ENCODE results near the gene TP53INP2. TPM values are rescaled to one million over a fixed set of nuclear protein-coding genes. Genes with fewer than 3 reads are reported as not detected.
A peak's percentile ranks its signal among the peaks of the same experiment; 100 is the strongest.

The TP53INP2 gene
- total RNA-seq, 6 donors from 2014 or later = 11.2 to 26.1 (median 16.5) TPM

GRCh38 chr20:34705397-34706301 is 1.5 kb downstream of the TP53INP2 start:
- ATAC-seq (ENCODE audit: low FRiP score in 2 of 2) (peak in 1 of 2 donors; percentile 24), DNase-seq (peak in 1 of 2 donors; percentile 61)
- peaks cover 27 to 42% (median 40%) of the 10 kb centered on the region in 4 donors for H3K4me1 ChIP-seq

GRCh38 chr20:34706302-34706875 is 2.2 kb downstream of the TP53INP2 start:
- peaks cover 27 to 43% (median 41%) of the 10 kb centered on the region in 4 donors for H3K4me1 ChIP-seq
- H3K9me3 ChIP-seq = no peaks in the 10 kb centered on the region
- H3K27me3 ChIP-seq = peaks cover 0 to 7% (median 0%) of the 10 kb centered on the region in 4 donors
- H3K36me3 ChIP-seq = no peaks in the 10 kb centered on the region
- no peak overlapping the region for H3K4me3 ChIP-seq
- WGBS, 2 donors = 100% methylated on average over 1 of the region's 1 CpG
- DNase-seq = no peak
- H3K27ac ChIP-seq = peak overlapping the region in 3 of 4 donors; percentile 94 to 100 (median 99)
- no peak for ATAC-seq (ENCODE audit: low FRiP score in 2 of 2)
- TF ChIP-seq POLR2AphosphoS5 (IDR thresholded peaks at IDR 0.05) = no peak
- TF ChIP-seq EP300 (IDR thresholded peaks at IDR 0.05) = no peak
- TF ChIP-seq CTCF (IDR thresholded peaks at IDR 0.05) = no peak
- no peak for TF ChIP-seq POLR2A (IDR thresholded peaks at IDR 0.05)

More at GRCh38 chr20:34705397-34706301, 1.5 kb downstream of the TP53INP2 start:
- H3K4me3 ChIP-seq = peak overlapping the region in 3 of 4 donors; percentile 55 to 82 (median 73)
- peak in 4 of 6 experiments; percentile 14 to 54 (median 26) for TF ChIP-seq CTCF (IDR thresholded peaks at IDR 0.05)
- TF ChIP-seq POLR2A (IDR thresholded peaks at IDR 0.05) = no peak
- peaks cover 0 to 7% (median 0%) of the 10 kb centered on the region in 4 donors for H3K27me3 ChIP-seq
- H3K27ac ChIP-seq = peak overlapping the region; percentile 94 to 100 (median 99)
- H3K9me3 ChIP-seq = no peaks in the 10 kb centered on the region
- no peaks in the 10 kb centered on the region for H3K36me3 ChIP-seq
- WGBS, 2 donors = 45 to 62% methylated on average over 3 to 6 of the region's 6 CpGs

GRCh38 chr20:34706912-34707784 is 3.0 kb downstream of the TP53INP2 start:
- whole genome bisulfite sequencing, 2 donors = 80 to 87% methylated on average over 2 to 3 of the region's 3 CpGs
- H3K4me3 ChIP-seq = no peak overlapping the region
- H3K27ac ChIP-seq = peak overlapping the region in 2 of 4 donors; percentile 2 to 94
- DNase-seq (no peak), ATAC-seq (ENCODE audit: low FRiP score in 2 of 2) (no peak)
- H3K27me3 ChIP-seq = peaks cover 0 to 7% (median 0%) of the 10 kb centered on the region in 4 donors
- no peaks in the 10 kb centered on the region for H3K9me3 ChIP-seq
- TF ChIP-seq EP300 (IDR thresholded peaks at IDR 0.05) (no peak), POLR2AphosphoS5 (IDR thresholded peaks at IDR 0.05) (no peak), CTCF (IDR thresholded peaks at IDR 0.05) (no peak), POLR2A (IDR thresholded peaks at IDR 0.05) (no peak)
- H3K36me3 ChIP-seq = no peaks in the 10 kb centered on the region
- H3K4me1 ChIP-seq = peaks cover 27 to 43% (median 41%) of the 10 kb centered on the region in 4 donors

GRCh38 chr20:34708621-34709043 is 4.5 kb downstream of the TP53INP2 start:
- H3K27ac ChIP-seq = peak overlapping the region; percentile 79 to 92 (median 88)

More at GRCh38 chr20:34708621-34709043, 4.5 kb downstream of the TP53INP2 start:
- WGBS, 2 donors = 0 to 4% methylated on average over 1 to 6 of the region's 22 CpGs
- peaks cover 0 to 6% (median 3%) of the 10 kb centered on the region in 4 donors for H3K36me3 ChIP-seq
- H3K4me1 ChIP-seq = peaks cover 23 to 38% (median 38%) of the 10 kb centered on the region in 4 donors
- ATAC-seq (ENCODE audit: low FRiP score in 2 of 2) = no peak
- peaks cover 0 to 7% (median 0%) of the 10 kb centered on the region in 4 donors for H3K27me3 ChIP-seq
- no peaks in the 10 kb centered on the region for H3K9me3 ChIP-seq
- H3K4me3 ChIP-seq = peak overlapping the region; percentile 58 to 87 (median 76)
- DNase-seq = peak; percentile 69 to 89
- TF ChIP-seq CTCF (IDR thresholded peaks at IDR 0.05) (peak in 4 of 6 experiments; percentile 24 to 63 (median 55)), POLR2AphosphoS5 (IDR thresholded peaks at IDR 0.05) (no peak)

Measured in upper lobe of left lung (tissue), 6 donors.